Fibroblast of the aortic adventitia (primary cell): ENCODE measurements around the gene KCNMB1. TPM values are rescaled to one million over a fixed set of nuclear protein-coding genes. Genes with fewer than 3 reads are reported as not detected.

Source experiments
- DNase-seq: peaks from one replicate; pipeline ENCODE4 v3.0.0-alpha.2; 2010; ENCODE audit warnings: low read depth
- H3K4me3 ChIP-seq: 2 replicates; pipeline ENCODE4 v1.5.1; 2011; ENCODE audit warnings: low read depth, mild to moderate bottlenecking, control low read depth, low read length, moderate library complexity
- total RNA-seq: library from RNA; depleted of rRNA; stranded (reverse); fragments of >200 nt; gene quantifications from 2 replicates; pipeline ENCODE4 v1.2.3, GENCODE V29; 2012; ENCODE audit warnings: low replicate concordance
- TF ChIP-seq, protein P1 (sequence below): IDR thresholded peaks from 2 replicates; pipeline ENCODE4 v1.5.1; 2011; ENCODE audit warnings: mild to moderate bottlenecking, low read length, control low read depth, inconsistent platforms; ENCODE audit not compliant: insufficient read depth

KCNMB1 gene
- total RNA-seq, 1 donor: not detected

DNA sequence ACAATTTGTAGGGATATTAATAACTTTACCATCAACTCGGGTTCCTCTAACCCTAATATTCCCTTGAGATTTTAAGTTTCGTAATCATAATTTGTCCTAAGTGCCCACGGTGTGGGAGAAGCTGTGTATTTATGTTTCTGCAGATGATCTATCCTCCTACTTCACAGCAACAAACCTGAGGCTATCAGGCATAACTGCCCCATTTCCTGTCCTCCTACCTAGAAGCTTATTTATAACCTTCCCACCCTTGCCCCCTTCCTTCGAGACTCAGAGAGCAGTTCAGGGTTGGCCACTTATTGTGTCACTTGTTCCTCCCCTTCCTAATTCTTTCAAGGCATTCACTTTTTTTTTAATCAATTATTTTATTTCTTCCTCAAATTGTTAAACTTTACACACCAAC is 62.0 kb downstream of the KCNMB1 start:
- TF ChIP-seq, protein P1, sequence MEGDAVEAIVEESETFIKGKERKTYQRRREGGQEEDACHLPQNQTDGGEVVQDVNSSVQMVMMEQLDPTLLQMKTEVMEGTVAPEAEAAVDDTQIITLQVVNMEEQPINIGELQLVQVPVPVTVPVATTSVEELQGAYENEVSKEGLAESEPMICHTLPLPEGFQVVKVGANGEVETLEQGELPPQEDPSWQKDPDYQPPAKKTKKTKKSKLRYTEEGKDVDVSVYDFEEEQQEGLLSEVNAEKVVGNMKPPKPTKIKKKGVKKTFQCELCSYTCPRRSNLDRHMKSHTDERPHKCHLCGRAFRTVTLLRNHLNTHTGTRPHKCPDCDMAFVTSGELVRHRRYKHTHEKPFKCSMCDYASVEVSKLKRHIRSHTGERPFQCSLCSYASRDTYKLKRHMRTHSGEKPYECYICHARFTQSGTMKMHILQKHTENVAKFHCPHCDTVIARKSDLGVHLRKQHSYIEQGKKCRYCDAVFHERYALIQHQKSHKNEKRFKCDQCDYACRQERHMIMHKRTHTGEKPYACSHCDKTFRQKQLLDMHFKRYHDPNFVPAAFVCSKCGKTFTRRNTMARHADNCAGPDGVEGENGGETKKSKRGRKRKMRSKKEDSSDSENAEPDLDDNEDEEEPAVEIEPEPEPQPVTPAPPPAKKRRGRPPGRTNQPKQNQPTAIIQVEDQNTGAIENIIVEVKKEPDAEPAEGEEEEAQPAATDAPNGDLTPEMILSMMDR: no peak
- DNase-seq: no peak
- H3K4me3 ChIP-seq: no peak overlapping the region

Other genes with a start within 250 kb of the KCNMB1 start
- gene C5orf58, start 156.4 kb downstream of the KCNMB1 start, total RNA-seq: not detected in 2 replicates
- gene LCP2, start 91.6 kb downstream of the KCNMB1 start, total RNA-seq: not detected in 2 replicates
- gene KCNIP1, start 114.7 kb upstream of the KCNMB1 start, total RNA-seq: not detected in 2 replicates